NCI-H82 treated with DMSO at 0.1 percent for 48 hours (cell line): Measurements from ENCODE around the gene SEPTIN8.

Experiments
- DNase-seq: peaks from one replicate; lab custom pipeline; 2025; ENCODE audit not compliant: unreplicated experiment; lab: John Stamatoyannopoulos, UW

The SEPTIN8 gene

GRCh38 chr5:132765311-132766019, 11.6 kb downstream of the SEPTIN8 start:
- no peak for DNase-seq

GRCh38 chr5:132764671-132765238, 12.3 kb downstream of the SEPTIN8 start:
- no peak for DNase-seq

- DNase-seq: no peak
Measured at GRCh38 chr5:132764051-132764450, 13.0 kb downstream of the SEPTIN8 start.

- no peak for DNase-seq
Measured at GRCh38 chr5:132763181-132764036, 13.6 kb downstream of the SEPTIN8 start.

- no peak for DNase-seq
Measured at GRCh38 chr5:132762246-132763000, 14.6 kb downstream of the SEPTIN8 start.

- DNase-seq: no peak
Measured at GRCh38 chr5:132761321-132762240, 15.5 kb downstream of the SEPTIN8 start.

- no peak for DNase-seq
Measured at GRCh38 chr5:132760601-132761317, 16.3 kb downstream of the SEPTIN8 start.

- DNase-seq: no peak
Measured at GRCh38 chr5:132760049-132760420, 17.0 kb downstream of the SEPTIN8 start.

GRCh38 chr5:132759114-132760048, 17.7 kb downstream of the SEPTIN8 start:
- no peak for DNase-seq

- no peak for DNase-seq
Measured at GRCh38 chr5:132758451-132758850, 18.6 kb downstream of the SEPTIN8 start.

GRCh38 chr5:132756542-132756941, 20.5 kb downstream of the SEPTIN8 start:
- DNase-seq: no peak

GRCh38 chr5:132754947-132755346, 22.1 kb downstream of the SEPTIN8 start:
- DNase-seq: no peak

- no peak for DNase-seq
Measured at GRCh38 chr5:132754111-132754510, 22.9 kb downstream of the SEPTIN8 start.

GRCh38 chr5:132753135-132753987, 23.7 kb downstream of the SEPTIN8 start:
- DNase-seq: no peak

- DNase-seq: no peak
Measured at GRCh38 chr5:132752581-132753125, 24.4 kb downstream of the SEPTIN8 start.

GRCh38 chr5:132751971-132752580, 25.0 kb downstream of the SEPTIN8 start:
- DNase-seq: no peak

GRCh38 chr5:132751444-132751843, 25.6 kb downstream of the SEPTIN8 start:
- DNase-seq: no peak
